ENCODE data around the gene ARHGAP32.

GRCh38 chr11:129204150-129204838 lies 12.2 kb upstream of the ARHGAP32 start:
- TF ChIP-seq, protein P1, sequence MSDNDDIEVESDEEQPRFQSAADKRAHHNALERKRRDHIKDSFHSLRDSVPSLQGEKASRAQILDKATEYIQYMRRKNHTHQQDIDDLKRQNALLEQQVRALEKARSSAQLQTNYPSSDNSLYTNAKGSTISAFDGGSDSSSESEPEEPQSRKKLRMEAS (IDR thresholded peaks at IDR 0.05; ENCODE audit: low read depth, low read length), result no peak
- TF ChIP-seq, protein P2, sequence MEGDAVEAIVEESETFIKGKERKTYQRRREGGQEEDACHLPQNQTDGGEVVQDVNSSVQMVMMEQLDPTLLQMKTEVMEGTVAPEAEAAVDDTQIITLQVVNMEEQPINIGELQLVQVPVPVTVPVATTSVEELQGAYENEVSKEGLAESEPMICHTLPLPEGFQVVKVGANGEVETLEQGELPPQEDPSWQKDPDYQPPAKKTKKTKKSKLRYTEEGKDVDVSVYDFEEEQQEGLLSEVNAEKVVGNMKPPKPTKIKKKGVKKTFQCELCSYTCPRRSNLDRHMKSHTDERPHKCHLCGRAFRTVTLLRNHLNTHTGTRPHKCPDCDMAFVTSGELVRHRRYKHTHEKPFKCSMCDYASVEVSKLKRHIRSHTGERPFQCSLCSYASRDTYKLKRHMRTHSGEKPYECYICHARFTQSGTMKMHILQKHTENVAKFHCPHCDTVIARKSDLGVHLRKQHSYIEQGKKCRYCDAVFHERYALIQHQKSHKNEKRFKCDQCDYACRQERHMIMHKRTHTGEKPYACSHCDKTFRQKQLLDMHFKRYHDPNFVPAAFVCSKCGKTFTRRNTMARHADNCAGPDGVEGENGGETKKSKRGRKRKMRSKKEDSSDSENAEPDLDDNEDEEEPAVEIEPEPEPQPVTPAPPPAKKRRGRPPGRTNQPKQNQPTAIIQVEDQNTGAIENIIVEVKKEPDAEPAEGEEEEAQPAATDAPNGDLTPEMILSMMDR (IDR thresholded peaks at IDR 0.05; ENCODE audit: low read depth, low read length), result no peak
- TF ChIP-seq POLR2A (IDR thresholded peaks at IDR 0.05; ENCODE audit: extremely low read depth, insufficient read length) (no peak), MYC (IDR thresholded peaks at IDR 0.05; ENCODE audit: low read depth, low read length) (no peak)

All from NB4 (cell line).